GM12873 (cell line): ENCODE results near the gene DNAJB14.

Experiments used
- CTCF ChIP-seq: IDR thresholded peaks from 2 replicates; pipeline ENCODE4 v1.5.1; 2012; ENCODE audit warnings: low read depth, mild to moderate bottlenecking, moderate library complexity, low read length, control low read depth; ENCODE audit not compliant: insufficient read depth; ENCODE audit errors: missing control alignments

Gene DNAJB14

GRCh38 chr4:99885687-99886086, 60.7 kb downstream of the DNAJB14 start:
- no peak for TF ChIP-seq CTCF

DNA sequence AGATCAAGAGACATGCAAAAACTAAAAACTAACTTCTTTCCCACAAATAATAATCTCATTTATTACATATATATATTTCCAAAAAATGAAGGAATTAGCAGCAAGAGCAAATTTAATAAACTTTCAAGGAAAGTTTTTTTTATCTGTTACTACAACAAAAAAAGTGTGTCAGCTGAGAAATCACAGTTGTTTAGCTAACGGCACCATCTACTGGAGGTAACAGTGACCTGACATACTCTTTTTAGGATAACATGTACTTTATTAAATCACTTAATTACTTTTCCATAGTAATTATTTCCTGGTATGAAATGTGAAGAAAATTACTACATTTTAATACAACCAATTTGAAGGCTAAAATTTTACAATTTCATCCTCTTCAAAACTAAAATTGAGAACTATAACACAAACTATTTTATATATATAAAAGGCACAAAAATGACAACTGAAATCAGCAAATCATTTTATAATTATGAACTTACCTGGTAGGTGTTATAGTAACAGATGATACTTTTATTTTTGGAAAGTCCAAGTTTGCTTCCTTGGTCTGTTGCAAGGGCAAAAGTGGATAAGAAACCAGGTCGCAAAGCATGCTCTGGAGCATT, 61.3 kb downstream of the DNAJB14 start:
- TF ChIP-seq CTCF: peak; percentile 50

DNA sequence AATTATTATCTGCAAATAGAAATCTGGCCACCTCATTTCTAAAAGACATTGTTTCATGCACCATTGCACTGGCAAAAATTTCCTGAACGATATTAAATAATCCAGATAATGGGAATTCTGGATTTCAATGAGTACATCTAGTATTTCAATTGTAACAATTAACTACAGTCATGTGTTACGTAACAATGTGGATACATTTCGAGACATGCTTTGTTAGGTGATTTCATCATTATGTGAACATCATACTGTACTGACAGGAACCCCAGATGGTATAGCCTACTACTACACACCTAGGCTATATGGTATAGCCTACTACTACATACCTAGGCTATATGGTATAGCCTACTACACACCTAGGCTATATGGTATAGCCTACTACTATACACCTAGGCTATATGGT, 67.0 kb downstream of the DNAJB14 start:
- no peak for TF ChIP-seq CTCF

- TF ChIP-seq CTCF: no peak
Observed at GRCh38 chr4:99878604-99879003, 67.8 kb downstream of the DNAJB14 start.

- no peak for TF ChIP-seq CTCF
Observed at GRCh38 chr4:99876946-99877345, 69.5 kb downstream of the DNAJB14 start.

GRCh38 chr4:99875071-99875470, 71.3 kb downstream of the DNAJB14 start:
- no peak for TF ChIP-seq CTCF

DNA sequence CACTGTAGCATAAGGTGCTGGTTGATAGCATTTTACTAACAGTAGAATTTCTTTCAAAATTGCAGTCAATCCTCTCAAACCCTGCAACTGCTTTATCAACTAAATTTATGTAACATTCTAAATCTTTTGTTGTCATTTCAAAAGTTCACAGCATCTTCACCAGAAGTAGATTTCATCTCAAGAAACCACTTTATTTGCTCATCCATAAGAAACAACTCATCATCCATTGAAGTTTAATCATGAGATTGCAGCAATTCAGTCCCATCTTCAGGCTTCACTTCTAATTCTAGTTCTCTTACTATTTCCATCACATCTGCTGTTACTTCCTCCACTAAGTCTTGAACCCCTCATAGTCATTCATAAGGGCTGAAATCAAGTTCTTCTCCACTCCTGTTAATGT, 73.8 kb downstream of the DNAJB14 start:
- TF ChIP-seq CTCF: no peak
